GM23248 (cell line): ENCODE results near the gene RBFOX2. TPM values are rescaled to one million over a fixed set of nuclear protein-coding genes. Genes with fewer than 3 reads are reported as not detected.

Source experiments
- DNase-seq: peaks from one replicate; pipeline ENCODE4 v3.0.0-alpha.2; 2015
- H2AFZ ChIP-seq: fragments of 200-600 bp; sonication (generic); 2 replicates; pipeline ENCODE4 v1.6.1; 2016; ENCODE audit warnings: antibody characterized with exemption
- H3F3A ChIP-seq: fragments of 200-600 bp; sonication (generic); 2 replicates; pipeline ENCODE4 v1.6.1; 2016; ENCODE audit warnings: mild to moderate bottlenecking, antibody characterized with exemption, mixed run types; ENCODE audit not compliant: insufficient read depth
- H3K27ac ChIP-seq: fragments of 200-600 bp; sonication (generic); 2 replicates; pipeline ENCODE4 v1.5.1; 2016; ENCODE audit warnings: mild to moderate bottlenecking
- H3K27me3 ChIP-seq: fragments of 200-600 bp; sonication (generic); replicated peaks from 2 replicates; pipeline ENCODE4 v1.6.1; 2016; ENCODE audit warnings: mild to moderate bottlenecking; ENCODE audit not compliant: insufficient read depth
- H3K36me3 ChIP-seq: fragments of 200-600 bp; sonication (generic); 2 replicates; pipeline ENCODE4 v1.6.1; 2016; ENCODE audit warnings: low read depth, mild to moderate bottlenecking
- H3K4me1 ChIP-seq: fragments of 200-600 bp; sonication (generic); 2 replicates; pipeline ENCODE4 v1.6.1; 2016; ENCODE audit warnings: mild to moderate bottlenecking; ENCODE audit not compliant: insufficient read depth
- H3K4me2 ChIP-seq: fragments of 200-600 bp; sonication (generic); one replicate; pipeline ENCODE4 v1.6.1; 2016; ENCODE audit warnings: mild to moderate bottlenecking; ENCODE audit not compliant: unreplicated experiment
- H3K4me3 ChIP-seq: fragments of 200-600 bp; sonication (generic); 2 replicates; pipeline ENCODE4 v1.5.1; 2016; ENCODE audit warnings: mild to moderate bottlenecking
- H3K79me2 ChIP-seq: fragments of 200-600 bp; sonication (generic); 2 replicates; pipeline ENCODE4 v1.6.1; 2016; ENCODE audit warnings: mild to moderate bottlenecking; ENCODE audit not compliant: insufficient read depth
- H3K9ac ChIP-seq: fragments of 200-600 bp; sonication (generic); 2 replicates; pipeline ENCODE4 v1.6.1; 2016; ENCODE audit warnings: mild to moderate bottlenecking
- H3K9me2 ChIP-seq: fragments of 200-600 bp; sonication (generic); 2 replicates; pipeline ENCODE4 v1.6.1; 2016; ENCODE audit warnings: mixed run types, mild to moderate bottlenecking, moderate library complexity; ENCODE audit not compliant: insufficient read depth
- H3K9me3 ChIP-seq: fragments of 200-600 bp; sonication (generic); one replicate; pipeline ENCODE4 v1.6.1; 2017; ENCODE audit warnings: low read depth
- H4K20me1 ChIP-seq: fragments of 200-600 bp; sonication (generic); 2 replicates; pipeline ENCODE4 v1.6.0; 2016; ENCODE audit not compliant: insufficient read depth
- EZH2 ChIP-seq: fragments of 200-600 bp; sonication (generic); IDR thresholded peaks from 2 replicates; pipeline ENCODE4 v1.6.1; 2018; ENCODE audit warnings: antibody characterized with exemption, mild to moderate bottlenecking; ENCODE audit not compliant: insufficient read depth, poor library complexity, severe bottlenecking
- EZH2phosphoT487 ChIP-seq: fragments of 200-600 bp; sonication (generic); IDR thresholded peaks from 2 replicates; pipeline ENCODE4 v1.6.1; 2018; ENCODE audit warnings: antibody characterized with exemption, moderate library complexity, mild to moderate bottlenecking, low read depth; ENCODE audit not compliant: insufficient read depth
- WGBS, 2 experiments: methylation state at CpG; one replicate each; pipeline ENCODE4 v1.1.6; 2015 to 2017; ENCODE audit warnings: low lambda C conversion rate in 2 of 2, low coverage in 1 of 2; ENCODE audit errors: missing lambda C conversion rate in 2 of 2; 5-methylcytosine and 5-hydroxymethylcytosine counted together
- in situ Hi-C: fragments of 300-500 bp; cut with MboI; formaldehyde crosslinking; loops from 2 replicates; pipeline ENCODE4 v1.15.0; 2020
- polyA plus RNA-seq: library from polyadenylated mRNA; unstranded; fragments of >200 nt; fragmentation: Nextera tagmentation; extraction: Ambion mirVana; gene quantifications from 2 replicates; pipeline ENCODE4 v1.2.1, GENCODE V29; 2016
- total RNA-seq: library from RNA; depleted of rRNA; stranded (reverse); fragments of >200 nt; shearing (Covaris generic); gene quantifications from 2 replicates; pipeline ENCODE4 v1.2.3, GENCODE V29; 2014

The RBFOX2 gene
- total and polyA plus RNA-seq, 2 experiments from 2014 or later: 127 to 136 TPM

DNA sequence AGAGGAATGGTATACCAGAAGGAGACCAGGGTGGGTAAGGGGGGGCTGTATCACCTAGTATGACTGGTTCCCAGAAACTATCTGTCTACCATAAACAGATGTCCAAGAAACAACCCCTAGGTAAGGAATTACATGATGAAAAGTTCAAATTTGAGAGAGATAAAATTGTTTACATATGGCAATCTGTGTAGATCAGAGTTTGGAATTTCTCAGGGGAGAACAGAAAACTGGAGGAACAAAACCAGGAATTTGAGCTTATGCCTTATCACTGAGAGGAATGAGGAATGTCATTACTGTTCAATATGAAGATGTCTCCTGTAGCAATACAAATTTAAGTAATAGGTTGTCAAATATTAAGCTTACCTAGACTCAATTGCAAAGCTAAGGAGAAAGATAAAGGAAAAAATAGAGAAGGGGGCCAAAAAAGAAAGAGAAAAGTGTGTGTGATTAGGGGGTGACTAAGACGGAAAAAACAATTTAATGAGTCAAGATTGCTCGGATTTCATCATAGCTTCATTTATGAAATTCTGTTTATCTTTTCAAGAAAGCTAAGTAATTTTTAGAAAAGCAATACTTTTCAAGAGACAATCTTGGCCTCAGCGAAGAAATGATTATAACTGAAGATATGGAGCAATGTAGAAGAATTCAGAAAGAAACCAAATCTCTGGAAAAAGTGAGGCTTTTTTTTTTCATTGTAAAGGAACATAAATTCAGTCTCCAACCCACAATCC, 193.2 kb downstream of the RBFOX2 start:
- peak; percentile 76 for DNase-seq

DNA sequence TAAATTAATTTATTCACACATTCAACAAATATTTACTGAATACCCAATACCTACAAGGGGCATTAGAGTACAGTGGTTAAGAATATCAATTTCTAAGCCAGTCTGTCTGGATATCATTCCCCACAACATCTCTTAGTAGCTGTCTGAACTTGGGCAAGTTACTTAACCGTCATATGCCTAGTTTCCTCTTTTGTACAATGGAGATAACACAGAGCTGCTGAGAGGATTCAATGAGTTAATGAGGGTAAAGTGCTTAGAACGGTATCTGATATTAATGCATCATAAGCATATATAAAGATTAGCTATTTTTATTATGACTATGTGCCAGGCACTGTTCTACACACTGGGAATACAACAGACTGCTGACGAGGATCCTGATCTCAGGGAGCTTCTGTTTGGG, 194.6 kb downstream of the RBFOX2 start:
- in situ Hi-C loops: no loop called here
- Histone ChIP-seq H2AFZ (no peak overlapping the region), H3K4me3 (peak overlapping the region; percentile 97), H3K4me2 (peak overlapping the region; percentile 100), H3K36me3 (0 out of 2 replicates have a peak, but pooled peaks cover 9% of the 10 kb centered on the region), H3K4me1 (peaks cover 49% of the 10 kb centered on the region), H4K20me1 (0 out of 2 replicates have a peak, but pooled peaks cover 3% of the 10 kb centered on the region), H3K9me3 (no peaks in the 10 kb centered on the region), H3K27ac (peak overlapping the region; percentile 95), H3K9me2 (no peaks in the 10 kb centered on the region), H3K79me2 (peaks cover 91% of the 10 kb centered on the region), H3F3A (peaks cover 58% of the 10 kb centered on the region), H3K27me3 (no peaks in the 10 kb centered on the region), H3K9ac (0 out of 2 replicates have a peak overlapping the region, but pooled peaks have one; percentile 82)
- DNase-seq: no peak
- 50 to 53% methylated on average over 3 of the region's 3 CpGs for WGBS, 2 experiments
- TF ChIP-seq EZH2 (no peak), EZH2phosphoT487 (no peak)

More for the DNA sequence above, 193.2 kb downstream of the RBFOX2 start:
- Histone ChIP-seq H3K27ac (peak overlapping the region; percentile 95), H3K4me2 (peak overlapping the region; percentile 100), H3K36me3 (0 out of 2 replicates have a peak, but pooled peaks cover 9% of the 10 kb centered on the region), H3K4me3 (peak overlapping the region; percentile 97), H3K27me3 (no peaks in the 10 kb centered on the region), H4K20me1 (no peaks in the 10 kb centered on the region), H3K4me1 (peaks cover 49% of the 10 kb centered on the region), H3K9ac (peak overlapping the region; percentile 82), H2AFZ (no peak overlapping the region), H3K9me3 (no peaks in the 10 kb centered on the region), H3F3A (peaks cover 69% of the 10 kb centered on the region), H3K79me2 (peaks cover 90% of the 10 kb centered on the region), H3K9me2 (no peaks in the 10 kb centered on the region)
- 1 to 2% methylated on average over 3 of the region's 3 CpGs for WGBS, 2 experiments
- TF ChIP-seq EZH2 (no peak), EZH2phosphoT487 (no peak)
- in situ Hi-C loops: no loop called here

DNA sequence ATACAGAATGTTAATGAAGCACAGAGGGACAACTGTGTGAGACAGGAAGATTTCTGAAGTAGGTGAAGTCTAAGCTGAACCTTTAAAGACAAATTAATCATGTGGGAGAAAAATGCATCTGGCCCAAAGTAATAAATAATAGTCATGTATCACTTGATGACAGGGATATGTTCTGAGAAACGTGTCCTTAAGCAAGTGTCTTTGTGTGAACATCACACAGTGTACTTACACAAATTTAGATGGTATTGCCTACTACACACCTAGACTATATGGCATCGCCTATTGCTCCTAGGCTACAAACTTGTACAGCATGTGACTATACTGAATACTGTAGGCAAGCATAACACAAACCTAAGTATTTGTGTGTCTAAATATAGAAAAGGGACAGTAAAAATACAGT, 198.3 kb downstream of the RBFOX2 start:
- Histone ChIP-seq H3K9me2 (no peaks in the 10 kb centered on the region), H3K9me3 (no peaks in the 10 kb centered on the region), H3K9ac (no peak overlapping the region), H3K4me2 (no peak overlapping the region), H3K27ac (no peak overlapping the region), H3F3A (peaks cover 25% of the 10 kb centered on the region), H3K4me3 (no peak overlapping the region), H3K27me3 (no peaks in the 10 kb centered on the region), H4K20me1 (0 out of 2 replicates have a peak, but pooled peaks cover 5% of the 10 kb centered on the region), H3K4me1 (peaks cover 30% of the 10 kb centered on the region), H3K36me3 (0 out of 2 replicates have a peak, but pooled peaks cover 9% of the 10 kb centered on the region), H3K79me2 (peaks cover 100% of the 10 kb centered on the region), H2AFZ (no peak overlapping the region)
- in situ Hi-C loops: no loop called here
- TF ChIP-seq EZH2phosphoT487 (no peak), EZH2 (no peak)
- 62 to 64% methylated on average over 2 of the region's 2 CpGs for WGBS, 2 experiments
- no peak for DNase-seq

DNA sequence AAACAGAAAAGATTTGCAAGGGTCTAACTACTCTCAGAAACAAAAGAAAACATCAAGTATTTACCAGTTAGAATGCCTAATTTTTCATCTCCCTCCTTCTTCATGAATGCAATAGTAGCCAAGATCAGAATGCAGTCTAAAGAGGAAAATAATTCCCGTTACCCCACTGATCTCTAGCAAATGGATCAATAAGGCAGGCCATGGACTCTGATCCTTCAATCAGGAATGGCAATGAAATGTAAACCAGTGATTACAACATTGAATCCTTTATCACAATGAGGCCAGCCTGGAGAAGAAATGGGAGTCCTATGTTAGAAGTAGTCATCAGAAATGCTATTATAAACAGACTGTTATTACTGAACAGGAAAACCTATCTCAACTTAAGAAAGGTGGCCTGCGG, 204.4 kb downstream of the RBFOX2 start:
- no peak for DNase-seq
- H2AFZ ChIP-seq: no peak overlapping the region
- H3K27me3 ChIP-seq: no peaks in the 10 kb centered on the region
- H3K9me2 ChIP-seq: no peaks in the 10 kb centered on the region
- no peak overlapping the region for H3K27ac ChIP-seq
- H3F3A ChIP-seq: no peaks in the 10 kb centered on the region
- H4K20me1 ChIP-seq: peaks cover 10% of the 10 kb centered on the region; the same call in 1 of the 2 replicates
- H3K4me1 ChIP-seq: peaks cover 5% of the 10 kb centered on the region; the same call in 1 of the 2 replicates
- in situ Hi-C loops: no loop called here
- WGBS, 2 experiments: 71 to 77% methylated on average over 2 of the region's 2 CpGs
- TF ChIP-seq EZH2phosphoT487: no peak
- no peak for TF ChIP-seq EZH2
- H3K4me3 ChIP-seq: no peak overlapping the region
- no peaks in the 10 kb centered on the region for H3K36me3 ChIP-seq
- H3K9me3 ChIP-seq: no peaks in the 10 kb centered on the region
- H3K79me2 ChIP-seq: peaks cover 100% of the 10 kb centered on the region
- H3K9ac ChIP-seq: no peak overlapping the region
- no peak overlapping the region for H3K4me2 ChIP-seq
